Mammary epithelial cell (primary cell): ENCODE results near the gene CCDC91.

Experiments
- EZH2 ChIP-seq: IDR thresholded peaks from 2 replicates; pipeline ENCODE4 v1.6.1; 2012; ENCODE audit warnings: low read length, inconsistent platforms, borderline replicate concordance
- TF ChIP-seq, protein P1 (sequence below), 2 donors: IDR thresholded peaks in 1 of 2; conservative IDR thresholded peaks in 1 of 2; 2 replicates each; pipeline ENCODE4 v1.5.1; 2011 to 2012; ENCODE audit warnings: inconsistent platforms in 2 of 2, low read length in 2 of 2, mild to moderate bottlenecking in 2 of 2, control low read depth in 1 of 2, low read depth in 1 of 2; ENCODE audit not compliant: insufficient read depth in 1 of 2; ENCODE audit errors: extremely low read depth in 1 of 2

DNA sequence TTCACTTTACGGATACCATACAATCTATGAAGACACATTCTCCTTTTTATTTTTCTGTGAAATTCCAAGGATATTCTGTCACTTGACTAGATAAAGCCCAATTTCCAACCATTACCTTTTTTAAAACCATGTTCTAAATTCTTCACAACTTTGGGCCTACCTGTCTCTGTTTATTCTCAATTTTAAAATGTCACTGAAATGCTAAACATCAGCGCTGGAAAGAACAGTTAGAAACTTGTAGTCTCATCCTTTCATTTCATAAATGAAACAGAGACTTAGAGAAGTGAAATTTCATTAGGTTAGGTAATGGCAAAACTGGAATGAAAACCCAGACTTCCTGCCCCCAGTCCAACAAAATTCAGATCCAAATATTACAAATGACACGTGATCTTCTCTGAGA is 396.2 kb downstream of the CCDC91 start:
- TF ChIP-seq, protein P1, sequence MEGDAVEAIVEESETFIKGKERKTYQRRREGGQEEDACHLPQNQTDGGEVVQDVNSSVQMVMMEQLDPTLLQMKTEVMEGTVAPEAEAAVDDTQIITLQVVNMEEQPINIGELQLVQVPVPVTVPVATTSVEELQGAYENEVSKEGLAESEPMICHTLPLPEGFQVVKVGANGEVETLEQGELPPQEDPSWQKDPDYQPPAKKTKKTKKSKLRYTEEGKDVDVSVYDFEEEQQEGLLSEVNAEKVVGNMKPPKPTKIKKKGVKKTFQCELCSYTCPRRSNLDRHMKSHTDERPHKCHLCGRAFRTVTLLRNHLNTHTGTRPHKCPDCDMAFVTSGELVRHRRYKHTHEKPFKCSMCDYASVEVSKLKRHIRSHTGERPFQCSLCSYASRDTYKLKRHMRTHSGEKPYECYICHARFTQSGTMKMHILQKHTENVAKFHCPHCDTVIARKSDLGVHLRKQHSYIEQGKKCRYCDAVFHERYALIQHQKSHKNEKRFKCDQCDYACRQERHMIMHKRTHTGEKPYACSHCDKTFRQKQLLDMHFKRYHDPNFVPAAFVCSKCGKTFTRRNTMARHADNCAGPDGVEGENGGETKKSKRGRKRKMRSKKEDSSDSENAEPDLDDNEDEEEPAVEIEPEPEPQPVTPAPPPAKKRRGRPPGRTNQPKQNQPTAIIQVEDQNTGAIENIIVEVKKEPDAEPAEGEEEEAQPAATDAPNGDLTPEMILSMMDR (conservative IDR thresholded peaks at IDR 0.05 in 1 of 2, IDR thresholded peaks at IDR 0.05 in 1 of 2; ENCODE audit: extremely low read depth in 1 of 2, insufficient read depth in 1 of 2, low read depth in 1 of 2, low read length in 2 of 2), result no peak
- no peak for TF ChIP-seq EZH2
